Lower leg skin (tissue), 4 donors: ENCODE measurements around the gene XK. TPM values are rescaled to one million over a fixed set of nuclear protein-coding genes. Genes with fewer than 3 reads are reported as not detected.

ENCODE experiments used
- DNase-seq, 2 donors: peaks; one replicate each; pipeline ENCODE4 v3.0.0-alpha.2; 2019; ENCODE audit warnings: low spot score in 2 of 2
- H3K4me3 ChIP-seq: fragments of 200-600 bp; sonication (generic); 2 replicates; pipeline ENCODE4 v1.5.1; 2017; ENCODE audit warnings: mild to moderate bottlenecking, low read depth; ENCODE audit not compliant: poor library complexity, severe bottlenecking
- POLR2A ChIP-seq, 2 donors: fragments of 450-650 bp; IDR thresholded peaks; one replicate each; pipeline ENCODE4 v1.6.1; 2016 to 2017; ENCODE audit warnings: antibody characterized with exemption in 2 of 2, mild to moderate bottlenecking in 1 of 2, moderate library complexity in 1 of 2
- WGBS, 2 donors: methylation state at CpG; one replicate each; pipeline ENCODE4 v1.1.5; 2018; 5-methylcytosine and 5-hydroxymethylcytosine counted together
- intact Hi-C: fragments of 100-400 bp; cut with DNase I; formaldehyde crosslinking; loops from one replicate; pipeline ENCODE4 v1.15.0; 2023; ENCODE audit warnings: low total_unique reads
- total RNA-seq, 4 donors: library from RNA; depleted of rRNA; stranded (reverse); fragments of >200 nt; gene quantifications; one replicate each; pipeline ENCODE4 v1.1.0, GENCODE V29; 2016
- TF ChIP-seq, protein P1 (sequence below), 3 donors: fragments of 450-650 bp; IDR thresholded peaks; one replicate each; pipeline ENCODE4 v1.5.1; 2016; ENCODE audit warnings: antibody characterized with exemption in 3 of 3, mild to moderate bottlenecking in 3 of 3, moderate library complexity in 2 of 3

Gene XK
- total RNA-seq, 4 donors from 2014 or later: 1.1 to 2.5 (median 1.6) TPM

DNA sequence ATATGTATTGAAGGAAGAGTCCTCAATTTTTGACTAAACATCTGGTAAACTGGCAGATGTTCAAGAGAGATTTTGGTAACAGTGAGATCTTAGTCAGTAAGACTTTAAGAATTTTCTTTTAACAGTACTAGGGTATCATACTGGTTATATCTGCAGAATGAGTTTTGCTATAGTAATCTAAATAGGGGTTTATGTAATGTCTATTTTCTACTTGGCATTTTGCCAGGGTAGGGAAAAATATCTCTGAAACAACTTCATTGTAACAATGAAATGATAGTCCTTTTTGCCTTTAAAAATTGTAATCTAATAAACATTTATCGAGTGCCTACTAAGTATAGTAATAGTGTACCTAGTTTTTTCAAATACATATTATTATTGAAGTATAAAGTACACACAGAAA is 32.1 kb downstream of the XK start:
- no peak overlapping the region for H3K4me3 ChIP-seq
- no peak for DNase-seq
- intact Hi-C loops: no loop called here
- TF ChIP-seq, protein P1, sequence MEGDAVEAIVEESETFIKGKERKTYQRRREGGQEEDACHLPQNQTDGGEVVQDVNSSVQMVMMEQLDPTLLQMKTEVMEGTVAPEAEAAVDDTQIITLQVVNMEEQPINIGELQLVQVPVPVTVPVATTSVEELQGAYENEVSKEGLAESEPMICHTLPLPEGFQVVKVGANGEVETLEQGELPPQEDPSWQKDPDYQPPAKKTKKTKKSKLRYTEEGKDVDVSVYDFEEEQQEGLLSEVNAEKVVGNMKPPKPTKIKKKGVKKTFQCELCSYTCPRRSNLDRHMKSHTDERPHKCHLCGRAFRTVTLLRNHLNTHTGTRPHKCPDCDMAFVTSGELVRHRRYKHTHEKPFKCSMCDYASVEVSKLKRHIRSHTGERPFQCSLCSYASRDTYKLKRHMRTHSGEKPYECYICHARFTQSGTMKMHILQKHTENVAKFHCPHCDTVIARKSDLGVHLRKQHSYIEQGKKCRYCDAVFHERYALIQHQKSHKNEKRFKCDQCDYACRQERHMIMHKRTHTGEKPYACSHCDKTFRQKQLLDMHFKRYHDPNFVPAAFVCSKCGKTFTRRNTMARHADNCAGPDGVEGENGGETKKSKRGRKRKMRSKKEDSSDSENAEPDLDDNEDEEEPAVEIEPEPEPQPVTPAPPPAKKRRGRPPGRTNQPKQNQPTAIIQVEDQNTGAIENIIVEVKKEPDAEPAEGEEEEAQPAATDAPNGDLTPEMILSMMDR (IDR thresholded peaks at IDR 0.05): no peak
- TF ChIP-seq POLR2A (IDR thresholded peaks at IDR 0.05): no peak
- 73 to 88% methylated on average over 1 of the region's 1 CpG for WGBS, 2 donors

DNA sequence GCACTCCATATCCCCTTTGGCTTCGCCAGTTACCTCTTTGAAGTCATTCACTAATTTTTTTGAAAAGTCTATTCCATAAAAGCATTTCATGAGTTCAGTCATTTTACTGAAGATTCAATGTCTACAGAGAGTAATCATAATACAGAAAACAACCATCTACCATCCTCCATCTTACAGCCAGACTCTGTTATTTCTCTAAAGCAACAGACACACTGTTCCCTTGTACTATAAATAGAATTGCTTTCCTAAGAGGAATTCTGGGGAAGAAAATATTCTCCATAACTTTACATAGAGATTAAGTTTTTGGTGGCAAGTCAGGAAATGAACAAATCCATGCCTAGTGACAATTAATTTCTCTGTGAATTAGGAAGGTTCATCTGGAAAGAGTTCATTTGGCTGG is 37.0 kb downstream of the XK start:
- intact Hi-C loops: no loop called here
- WGBS, 2 donors: 59 to 71% methylated on average over 1 of the region's 1 CpG
- TF ChIP-seq, protein P1 (IDR thresholded peaks at IDR 0.05): no peak
- no peak for TF ChIP-seq POLR2A (IDR thresholded peaks at IDR 0.05)
- H3K4me3 ChIP-seq: no peak overlapping the region
- DNase-seq: no peak

DNA sequence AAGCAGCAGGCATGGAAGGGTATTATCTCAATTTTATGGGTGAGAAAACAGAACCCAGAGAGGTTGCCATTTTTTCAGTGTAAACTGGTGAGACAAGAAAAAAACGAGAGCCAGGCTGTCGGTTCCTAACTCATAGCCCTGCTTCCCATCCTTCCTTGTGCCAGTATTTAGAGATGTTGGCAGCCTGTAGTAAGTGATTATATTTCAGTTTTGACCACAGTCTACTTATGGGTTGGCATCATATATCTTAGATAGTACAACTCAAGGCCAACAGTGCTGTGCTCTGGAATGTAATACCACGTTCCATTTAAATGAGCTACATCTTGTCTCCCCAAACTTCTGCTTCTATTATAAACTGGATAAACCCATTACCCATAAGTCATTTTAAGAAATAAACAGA is 40.8 kb downstream of the XK start:
- DNase-seq: no peak
- WGBS, 2 donors: 71 to 74% methylated on average over 3 of the region's 3 CpGs
- H3K4me3 ChIP-seq: no peak overlapping the region
- intact Hi-C loops: no loop called here
- TF ChIP-seq, protein P1 (IDR thresholded peaks at IDR 0.05): no peak

DNA sequence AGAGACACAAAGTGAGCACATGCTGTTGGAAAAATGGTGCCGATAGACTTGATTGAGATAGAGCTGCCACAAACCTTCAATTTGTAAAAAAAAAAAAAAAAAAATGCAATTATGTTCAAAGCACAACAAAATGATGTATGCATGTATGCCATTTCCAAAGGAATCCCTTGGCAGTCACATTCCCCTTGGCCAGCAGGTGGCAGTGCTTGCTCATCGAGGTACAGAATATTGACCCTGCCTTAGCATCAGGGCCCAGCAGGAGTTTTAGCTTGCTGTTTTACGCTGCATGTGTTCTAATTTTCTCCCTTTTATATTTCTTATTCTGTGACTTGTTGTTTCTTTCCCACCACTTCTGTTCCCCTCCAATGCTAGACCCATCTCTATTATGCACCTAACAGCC is 59.8 kb downstream of the XK start:
- peak; percentile 37 to 92 for DNase-seq
- intact Hi-C loops: no loop called here
- WGBS, 2 donors: 26 to 29% methylated on average over 3 of the region's 3 CpGs
- no peak for TF ChIP-seq POLR2A (IDR thresholded peaks at IDR 0.05)
- TF ChIP-seq, protein P1 (IDR thresholded peaks at IDR 0.05): no peak
- H3K4me3 ChIP-seq: no peak overlapping the region

DNA sequence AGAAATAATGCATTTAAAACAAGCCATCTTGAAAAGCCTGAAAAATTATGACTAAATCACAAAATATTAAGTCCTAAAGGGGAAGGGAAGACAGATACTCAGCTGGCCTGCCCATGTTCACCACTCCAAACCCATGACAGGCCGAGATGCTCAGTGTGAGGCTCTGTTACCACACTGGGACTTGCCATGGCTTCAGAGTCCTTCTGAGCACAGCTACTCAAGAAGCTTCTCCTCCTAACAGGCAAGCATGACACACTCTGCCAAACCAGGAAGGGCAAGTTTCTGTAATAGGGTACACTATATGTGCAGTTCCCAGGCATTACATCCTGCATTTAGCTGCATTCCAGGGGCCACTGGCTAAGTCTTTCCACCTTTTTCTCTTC is 60.2 kb downstream of the XK start:
- intact Hi-C loops: no loop called here
- 77 to 100% methylated on average over 1 of the region's 1 CpG for WGBS, 2 donors
- no peak overlapping the region for H3K4me3 ChIP-seq
- DNase-seq: no peak
- no peak for TF ChIP-seq POLR2A (IDR thresholded peaks at IDR 0.05)
- TF ChIP-seq, protein P1 (IDR thresholded peaks at IDR 0.05): no peak

DNA sequence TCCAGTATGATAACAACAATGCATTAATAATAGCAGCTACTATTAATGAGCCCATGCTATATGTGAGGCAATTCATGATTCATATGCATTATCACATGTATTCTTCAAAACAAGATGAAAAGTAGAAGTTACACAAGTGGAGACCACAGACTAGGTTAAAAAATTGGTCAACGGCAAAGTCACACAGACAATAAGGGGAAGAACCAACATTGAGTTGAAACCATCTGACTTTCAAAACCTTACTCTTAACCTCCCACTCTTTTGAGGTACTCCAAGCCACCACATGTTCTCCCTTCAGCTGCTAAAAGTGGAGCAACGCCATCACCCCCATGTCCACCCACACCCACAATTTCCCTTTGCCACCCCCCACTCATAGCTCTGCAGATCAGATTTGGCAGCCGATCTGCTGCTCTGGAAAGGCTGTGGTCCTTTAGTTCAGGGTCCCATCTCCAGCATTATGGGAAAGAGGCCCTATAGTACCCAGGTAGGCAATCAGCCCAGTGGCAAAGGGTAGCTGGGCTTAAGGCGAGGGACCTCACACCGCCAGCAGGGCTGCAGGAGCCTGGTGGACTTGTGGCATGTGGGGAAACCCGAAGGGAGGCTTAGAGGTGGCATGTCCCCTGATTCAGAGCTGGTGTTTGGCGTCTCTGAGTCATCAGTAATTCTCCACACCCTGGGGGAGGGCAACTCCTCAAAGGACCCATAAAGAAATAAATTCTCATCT is 60.8 kb downstream of the XK start:
- intact Hi-C loops: no loop called here
- 64 to 71% methylated on average over 7 of the region's 7 CpGs for WGBS, 2 donors
- DNase-seq: no peak
- H3K4me3 ChIP-seq: no peak overlapping the region
- TF ChIP-seq, protein P1 (IDR thresholded peaks at IDR 0.05): no peak
- no peak for TF ChIP-seq POLR2A (IDR thresholded peaks at IDR 0.05)
